NCI-H1092 treated with DMSO at 0.1 percent for 48 hours (cell line): Measurements from ENCODE around the gene CNTNAP5.

Source experiments
- DNase-seq: peaks from one replicate; lab custom pipeline; 2025; lab: John Stamatoyannopoulos, UW

The CNTNAP5 gene

DNA sequence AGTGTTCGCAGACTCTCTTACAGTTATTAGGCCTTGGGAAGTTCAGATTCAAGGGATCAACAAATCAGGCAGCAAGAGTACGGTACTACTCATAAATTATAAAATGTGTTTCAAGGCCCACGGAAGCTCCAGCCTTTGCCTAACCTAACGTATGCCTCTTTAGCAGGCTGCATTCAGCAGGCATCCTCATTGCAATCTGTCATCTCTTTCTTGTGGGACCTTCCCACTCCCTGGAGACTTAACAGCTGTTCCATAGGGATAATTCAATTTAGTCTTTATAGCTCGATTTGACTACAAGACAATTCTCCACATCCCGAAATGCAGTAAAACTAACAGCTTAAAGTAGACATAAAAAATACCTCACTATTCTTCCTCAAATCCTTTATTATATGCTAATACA lies 453.7 kb downstream of the CNTNAP5 start:
- no peak for DNase-seq

- no peak for DNase-seq
Observed at GRCh38 chr2:124480958-124481357, 455.9 kb downstream of the CNTNAP5 start.

DNA sequence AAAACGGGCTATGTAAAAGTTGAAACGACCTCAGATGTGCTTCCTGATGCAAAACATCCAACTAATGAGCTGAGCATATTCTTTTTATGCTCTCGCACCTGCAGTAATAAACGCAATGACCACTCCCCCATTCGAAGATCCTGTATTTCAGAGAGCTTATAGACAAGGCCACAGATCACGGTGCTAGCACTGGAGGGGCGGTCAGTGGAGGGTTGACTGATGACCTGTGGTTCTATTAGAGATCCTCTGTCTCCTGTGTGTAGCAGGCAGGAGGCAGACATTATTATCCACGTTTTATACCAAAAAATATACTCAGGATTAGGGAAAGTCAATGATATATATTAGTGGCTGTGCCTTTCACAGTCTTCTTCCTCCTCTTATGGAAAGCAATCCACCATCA lies 457.0 kb downstream of the CNTNAP5 start:
- DNase-seq: no peak

DNA sequence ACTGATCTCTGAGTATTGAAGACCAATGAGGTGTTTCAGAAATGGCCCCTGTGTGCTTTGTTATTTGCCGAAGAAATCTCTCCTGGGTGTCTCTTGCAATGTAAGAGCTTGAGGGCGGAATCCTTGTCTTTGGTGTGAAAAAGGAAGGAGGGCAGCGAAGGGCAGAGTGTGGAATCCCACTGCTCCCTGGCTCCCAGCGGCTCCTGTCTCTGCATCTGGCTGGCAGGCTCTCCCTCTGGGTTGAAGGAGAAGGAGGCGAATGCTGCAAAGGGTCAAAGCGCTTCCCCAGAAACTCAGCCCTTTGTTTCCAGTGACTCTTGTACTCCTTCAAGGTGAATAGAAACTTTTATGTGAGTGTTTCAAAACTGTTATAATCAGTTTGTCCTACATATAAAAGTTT lies 457.5 kb downstream of the CNTNAP5 start:
- DNase-seq: no peak

- DNase-seq: no peak
Observed at GRCh38 chr2:124485659-124486058, 460.6 kb downstream of the CNTNAP5 start.

DNA sequence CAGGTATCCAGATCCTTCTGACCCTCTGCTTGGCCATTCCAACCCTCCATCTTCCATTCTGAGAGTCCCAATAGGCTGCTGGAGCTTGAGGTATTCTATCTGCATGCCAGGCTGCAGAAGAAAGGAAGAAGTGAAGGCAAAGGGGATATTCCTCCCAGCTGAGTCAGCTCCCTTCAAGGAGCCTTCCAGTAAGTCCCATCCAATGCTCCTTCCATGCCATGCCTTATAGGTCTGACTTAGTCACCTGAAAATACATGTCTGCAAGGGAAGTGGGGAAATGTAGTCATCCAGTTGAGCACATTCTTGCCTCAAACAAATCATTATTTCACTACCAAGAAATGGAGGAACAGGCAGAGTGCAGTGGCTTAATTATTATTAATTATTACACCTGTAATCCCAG lies 464.6 kb downstream of the CNTNAP5 start:
- DNase-seq: no peak

- no peak for DNase-seq
Observed at GRCh38 chr2:124501575-124502152, 476.6 kb downstream of the CNTNAP5 start.

DNA sequence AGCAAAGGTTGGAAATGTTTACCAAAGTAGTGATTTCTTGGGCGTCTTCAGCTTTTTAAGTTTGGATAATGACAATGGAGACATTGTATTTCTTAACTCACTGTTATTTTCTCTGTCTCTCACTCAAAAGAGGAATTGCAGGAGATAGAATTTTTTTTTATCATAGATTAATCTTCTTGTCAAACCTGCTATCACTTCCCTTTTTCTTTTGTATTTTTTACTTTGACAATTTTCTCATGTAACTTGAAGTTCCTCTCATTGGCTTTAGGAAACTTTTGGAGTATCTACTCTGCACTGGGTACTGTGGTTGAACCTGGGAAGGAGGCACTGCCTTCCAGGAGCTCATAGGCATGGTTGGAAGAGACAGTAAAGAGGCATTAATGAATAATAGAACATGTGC lies 489.1 kb downstream of the CNTNAP5 start:
- DNase-seq: no peak

DNA sequence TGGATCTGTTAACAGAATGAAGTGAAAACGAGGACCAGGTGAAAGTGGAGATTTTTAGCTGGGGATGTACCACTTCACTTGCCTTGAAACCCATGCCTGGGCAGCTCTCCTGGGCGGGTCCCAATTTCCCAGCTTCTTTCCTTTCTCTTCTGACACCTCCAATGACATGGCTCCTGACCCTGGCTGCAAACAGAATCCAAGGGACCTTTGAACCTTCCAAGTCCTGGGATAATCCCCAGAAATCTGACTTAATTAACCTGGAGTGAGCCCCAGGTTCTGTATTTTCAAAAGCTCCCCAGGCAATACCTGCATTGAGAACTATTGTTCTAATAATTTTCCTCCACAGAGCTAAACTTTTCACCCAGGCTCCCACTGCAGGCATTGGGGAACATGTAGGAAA lies 495.9 kb downstream of the CNTNAP5 start:
- no peak for DNase-seq

GRCh38 chr2:124523096-124523495 lies 498.0 kb downstream of the CNTNAP5 start:
- no peak for DNase-seq

DNA sequence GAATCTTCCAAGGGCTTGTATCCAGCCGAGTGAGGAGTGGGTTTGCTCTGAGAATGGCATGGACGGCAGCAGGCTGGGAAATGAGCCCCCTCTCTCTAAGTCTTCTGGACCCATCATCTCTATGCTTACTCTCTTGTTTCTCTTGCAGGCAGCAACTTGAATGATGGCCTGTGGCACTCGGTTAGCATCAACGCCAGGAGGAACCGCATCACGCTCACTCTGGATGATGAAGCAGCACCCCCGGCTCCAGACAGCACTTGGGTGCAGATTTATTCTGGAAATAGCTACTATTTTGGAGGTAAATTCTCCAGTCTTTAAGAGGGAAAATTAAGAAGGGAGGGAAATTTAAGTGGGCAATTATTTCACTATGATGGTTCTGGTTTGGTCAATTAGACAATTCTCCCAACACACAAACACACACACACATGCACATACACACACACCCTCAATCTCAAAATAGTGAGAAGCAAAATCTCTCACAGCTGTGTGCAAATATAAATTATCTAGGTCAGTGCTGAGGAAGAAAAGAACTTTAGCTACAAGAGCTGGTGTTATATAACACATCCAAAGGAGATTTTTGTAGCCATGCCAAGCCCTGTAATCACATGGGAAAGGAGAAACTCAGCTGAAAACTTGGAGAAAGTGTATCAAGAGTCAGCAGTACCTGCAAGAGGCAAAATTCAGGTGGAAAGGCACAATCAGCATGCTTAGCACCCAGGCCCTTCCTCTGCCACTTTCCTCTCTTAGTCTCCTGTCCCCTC lies 499.2 kb downstream of the CNTNAP5 start:
- DNase-seq: peak; percentile 2

- no peak for DNase-seq
Observed at GRCh38 chr2:124526221-124526620, 501.1 kb downstream of the CNTNAP5 start.

- DNase-seq: no peak
Observed at GRCh38 chr2:124530203-124530602, 505.1 kb downstream of the CNTNAP5 start.

GRCh38 chr2:124533226-124533954 lies 508.3 kb downstream of the CNTNAP5 start:
- no peak for DNase-seq

GRCh38 chr2:124534028-124534427 lies 508.9 kb downstream of the CNTNAP5 start:
- no peak for DNase-seq

DNA sequence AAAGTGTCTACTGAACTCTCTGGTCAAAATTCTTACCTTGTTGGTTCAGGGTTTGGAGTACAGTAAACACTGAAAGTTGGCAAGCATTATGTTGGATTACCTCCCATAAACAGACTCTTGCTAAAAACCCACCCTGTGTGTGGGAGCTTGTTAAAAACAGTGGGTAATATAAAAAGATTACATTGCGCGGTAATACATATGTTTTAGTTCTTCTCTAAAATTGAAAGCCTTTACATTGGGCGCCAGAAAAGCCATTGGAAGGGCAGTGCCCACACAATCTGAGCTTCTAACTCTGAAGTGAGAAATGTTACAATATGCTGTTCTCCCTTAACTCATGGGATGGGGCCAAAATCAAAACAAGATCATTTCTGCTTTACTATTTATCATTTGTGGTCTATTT lies 510.7 kb downstream of the CNTNAP5 start:
- DNase-seq: no peak

DNA sequence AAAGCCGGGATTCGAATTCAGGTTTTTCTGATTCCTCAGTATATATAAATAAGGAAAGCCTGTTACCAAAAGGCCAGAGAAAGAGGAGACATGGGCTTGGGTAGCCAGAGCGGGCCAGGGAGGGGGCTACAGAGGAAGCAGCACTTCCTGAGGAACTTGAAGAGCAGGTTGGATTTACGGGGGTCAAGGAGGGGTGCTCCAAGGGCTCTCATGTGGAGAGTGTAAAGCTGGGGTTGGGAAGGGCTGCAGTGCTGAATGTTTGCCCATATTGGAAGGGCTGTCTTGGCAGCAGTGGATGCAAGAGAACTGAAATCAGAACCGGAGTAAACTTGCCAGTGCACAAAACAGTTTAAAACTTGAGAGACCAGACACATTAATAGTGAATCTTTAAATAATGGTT lies 511.5 kb downstream of the CNTNAP5 start:
- DNase-seq: no peak

DNA sequence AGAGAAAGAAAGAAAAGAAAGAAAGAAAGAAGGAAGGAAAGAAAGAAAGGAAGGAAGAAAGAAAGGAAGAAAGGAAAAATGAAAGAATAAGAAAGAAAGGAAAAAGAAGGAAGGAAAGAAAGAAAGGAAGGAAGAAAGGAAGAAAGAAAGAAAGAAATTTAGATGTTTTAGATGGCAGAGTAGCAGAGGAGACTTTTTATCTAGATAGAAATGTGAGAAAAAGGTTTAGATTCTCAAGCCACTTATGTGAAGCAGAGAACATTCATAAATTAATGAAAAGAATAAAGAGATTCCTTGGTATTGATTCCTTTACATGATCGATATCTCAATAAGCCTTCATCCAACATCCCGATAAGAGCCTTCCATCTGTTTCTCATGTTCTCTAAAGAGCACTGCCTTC lies 513.5 kb downstream of the CNTNAP5 start:
- DNase-seq: no peak

- DNase-seq: no peak
Observed at GRCh38 chr2:124540805-124541204, 515.7 kb downstream of the CNTNAP5 start.

DNA sequence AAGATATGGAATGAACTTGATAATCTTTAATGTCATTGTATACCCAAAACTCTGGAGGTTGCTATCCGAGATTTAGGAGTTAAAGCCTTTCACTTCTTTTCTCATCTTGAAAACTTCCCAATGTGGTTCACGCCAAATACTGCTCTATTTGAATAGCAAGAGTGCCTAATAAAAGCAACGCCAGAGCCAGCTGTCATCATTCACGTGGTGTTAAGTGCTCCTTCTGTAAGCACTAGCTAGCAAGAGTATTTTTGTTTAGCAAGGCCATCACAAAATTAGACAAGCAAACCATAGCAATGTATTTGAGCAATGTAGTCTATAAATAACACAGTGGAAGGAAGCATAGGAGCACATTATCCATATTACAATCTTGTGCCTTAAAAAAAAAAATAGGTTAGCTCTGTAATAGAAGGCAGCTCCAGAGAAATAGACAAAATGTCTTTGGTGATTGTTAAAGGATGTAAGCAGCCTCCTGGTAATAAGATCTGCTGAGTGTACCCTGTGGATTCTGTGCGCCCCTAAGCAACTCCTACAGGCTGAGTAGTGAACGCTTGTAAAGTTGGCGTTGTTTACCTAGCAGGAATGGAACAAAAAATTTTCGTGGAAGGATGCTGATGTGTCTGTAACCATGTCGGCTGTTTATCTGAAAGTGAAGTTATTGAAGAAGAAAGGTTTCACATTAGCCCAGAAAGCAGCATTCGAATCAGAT lies 518.0 kb downstream of the CNTNAP5 start:
- DNase-seq: peak; percentile 86

- no peak for DNase-seq
Observed at GRCh38 chr2:124547700-124548099, 522.6 kb downstream of the CNTNAP5 start.

- DNase-seq: no peak
Observed at GRCh38 chr2:124558277-124558905, 533.3 kb downstream of the CNTNAP5 start.
